KOPT-K1 (cell line): ENCODE results near the gene SNTG2.

ENCODE experiments used
- H3K27ac ChIP-seq: fragments of 200-600 bp; sonication (generic); 2 replicates; pipeline ENCODE4 v1.5.1; 2016; ENCODE audit warnings: antibody characterized with exemption, mild to moderate bottlenecking, low read depth, low read length; ENCODE audit not compliant: poor library complexity, severe bottlenecking
- H3K36me3 ChIP-seq: fragments of 200-600 bp; sonication (generic); 2 replicates; pipeline ENCODE4 v1.5.1; 2017; ENCODE audit warnings: antibody characterized with exemption, mild to moderate bottlenecking, low read length, moderate library complexity; ENCODE audit not compliant: insufficient read depth
- H3K9me3 ChIP-seq: fragments of 200-600 bp; sonication (generic); 2 replicates; pipeline ENCODE4 v1.5.1; 2017; ENCODE audit warnings: antibody characterized with exemption, low read length, mild to moderate bottlenecking; ENCODE audit not compliant: insufficient read depth, poor library complexity, severe bottlenecking

The SNTG2 gene

GRCh38 chr2:938181-939005 lies 12.3 kb upstream of the SNTG2 start:
- peaks cover 19% of the 10 kb centered on the region for H3K9me3 ChIP-seq
- no peak overlapping the region for H3K27ac ChIP-seq
- H3K36me3 ChIP-seq = no peaks in the 10 kb centered on the region

- Histone ChIP-seq H3K36me3 (no peaks in the 10 kb centered on the region), H3K9me3 (peaks cover 26% of the 10 kb centered on the region), H3K27ac (no peak overlapping the region)
Observed at GRCh38 chr2:939936-940601, 10.6 kb upstream of the SNTG2 start.

- no peak overlapping the region for H3K27ac ChIP-seq
- H3K9me3 ChIP-seq = peaks cover 16% of the 10 kb centered on the region
- H3K36me3 ChIP-seq = no peaks in the 10 kb centered on the region
Observed at GRCh38 chr2:941871-942270, 8.8 kb upstream of the SNTG2 start.

DNA sequence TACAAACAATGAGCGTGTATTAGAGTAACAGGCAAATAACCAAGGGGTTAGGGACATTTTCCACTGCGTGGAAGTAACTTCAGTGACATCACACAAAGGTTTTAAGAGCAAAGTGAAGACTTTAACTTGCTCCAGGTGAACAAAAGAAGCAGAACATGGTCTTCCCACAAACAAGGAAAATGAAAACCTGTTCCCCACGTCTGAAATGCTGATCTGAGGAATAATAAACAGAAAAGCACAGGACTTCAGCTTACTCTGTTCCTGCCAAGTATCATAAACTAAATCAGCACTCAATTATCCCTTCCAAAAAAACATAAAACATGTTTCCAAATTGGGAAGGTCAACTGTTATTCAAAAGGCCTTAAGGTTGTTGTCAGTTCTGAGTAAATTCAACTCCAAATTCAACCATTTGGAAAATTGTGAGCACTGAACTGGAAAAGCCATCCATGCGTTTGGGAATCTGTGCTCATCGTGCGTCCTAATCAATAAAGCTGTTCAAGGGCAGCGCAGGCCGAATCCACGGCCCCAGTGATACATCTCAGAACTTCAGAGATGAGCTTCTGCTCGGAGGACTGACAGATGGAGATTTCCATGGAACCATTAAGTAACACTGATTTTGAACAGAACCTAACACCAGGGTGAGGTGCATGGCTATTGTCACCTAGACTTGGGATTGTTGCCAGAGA lies 7.7 kb upstream of the SNTG2 start:
- Histone ChIP-seq H3K27ac (no peak overlapping the region), H3K9me3 (peaks cover 8% of the 10 kb centered on the region), H3K36me3 (no peaks in the 10 kb centered on the region)

DNA sequence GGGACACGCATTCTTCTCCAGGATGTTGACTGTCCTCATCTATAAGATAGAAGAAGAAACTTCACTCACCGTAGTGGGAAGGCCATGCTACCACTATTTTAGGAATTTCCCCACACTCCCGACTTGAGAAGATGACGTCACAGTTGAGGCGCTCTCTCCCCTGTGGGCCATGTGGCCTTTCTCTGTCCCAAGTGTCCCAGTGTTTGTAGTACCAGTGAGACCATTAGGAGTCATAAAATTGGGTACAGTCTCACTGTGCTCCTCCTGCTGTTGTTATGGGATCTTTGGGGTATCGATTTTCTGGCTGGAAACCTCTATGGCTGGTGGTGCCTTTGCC lies 7.2 kb upstream of the SNTG2 start:
- Histone ChIP-seq H3K27ac (no peak overlapping the region), H3K36me3 (no peaks in the 10 kb centered on the region), H3K9me3 (peaks cover 8% of the 10 kb centered on the region)

- H3K36me3 ChIP-seq = no peaks in the 10 kb centered on the region
- H3K9me3 ChIP-seq = peaks cover 8% of the 10 kb centered on the region
- no peak overlapping the region for H3K27ac ChIP-seq
Observed at GRCh38 chr2:943821-944220, 6.8 kb upstream of the SNTG2 start.

DNA sequence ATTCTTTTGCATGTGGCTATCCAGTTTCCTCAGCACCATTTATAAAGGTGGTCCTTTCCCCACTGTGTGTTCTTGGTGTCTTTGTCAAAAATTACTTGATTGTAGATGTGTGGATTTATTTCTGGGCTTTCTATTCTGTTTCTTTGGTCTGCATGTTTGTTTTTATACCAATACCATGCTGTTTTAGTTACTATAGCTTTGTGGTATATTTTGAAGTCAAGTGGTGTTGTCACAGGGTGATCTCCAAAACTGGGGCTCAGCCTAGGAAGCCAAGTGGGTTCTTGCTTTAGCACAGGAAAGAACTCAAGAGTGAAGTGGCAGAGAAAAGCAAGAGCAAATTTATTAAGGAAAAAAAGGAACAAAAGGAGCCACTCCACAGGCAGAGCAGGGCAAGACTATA lies 6.0 kb upstream of the SNTG2 start:
- no peaks in the 10 kb centered on the region for H3K36me3 ChIP-seq
- H3K27ac ChIP-seq = no peak overlapping the region
- H3K9me3 ChIP-seq = peaks cover 8% of the 10 kb centered on the region

GRCh38 chr2:945104-945503 lies 5.5 kb upstream of the SNTG2 start:
- H3K36me3 ChIP-seq = no peaks in the 10 kb centered on the region
- peaks cover 8% of the 10 kb centered on the region for H3K9me3 ChIP-seq
- H3K27ac ChIP-seq = peak overlapping the region; percentile 72

DNA sequence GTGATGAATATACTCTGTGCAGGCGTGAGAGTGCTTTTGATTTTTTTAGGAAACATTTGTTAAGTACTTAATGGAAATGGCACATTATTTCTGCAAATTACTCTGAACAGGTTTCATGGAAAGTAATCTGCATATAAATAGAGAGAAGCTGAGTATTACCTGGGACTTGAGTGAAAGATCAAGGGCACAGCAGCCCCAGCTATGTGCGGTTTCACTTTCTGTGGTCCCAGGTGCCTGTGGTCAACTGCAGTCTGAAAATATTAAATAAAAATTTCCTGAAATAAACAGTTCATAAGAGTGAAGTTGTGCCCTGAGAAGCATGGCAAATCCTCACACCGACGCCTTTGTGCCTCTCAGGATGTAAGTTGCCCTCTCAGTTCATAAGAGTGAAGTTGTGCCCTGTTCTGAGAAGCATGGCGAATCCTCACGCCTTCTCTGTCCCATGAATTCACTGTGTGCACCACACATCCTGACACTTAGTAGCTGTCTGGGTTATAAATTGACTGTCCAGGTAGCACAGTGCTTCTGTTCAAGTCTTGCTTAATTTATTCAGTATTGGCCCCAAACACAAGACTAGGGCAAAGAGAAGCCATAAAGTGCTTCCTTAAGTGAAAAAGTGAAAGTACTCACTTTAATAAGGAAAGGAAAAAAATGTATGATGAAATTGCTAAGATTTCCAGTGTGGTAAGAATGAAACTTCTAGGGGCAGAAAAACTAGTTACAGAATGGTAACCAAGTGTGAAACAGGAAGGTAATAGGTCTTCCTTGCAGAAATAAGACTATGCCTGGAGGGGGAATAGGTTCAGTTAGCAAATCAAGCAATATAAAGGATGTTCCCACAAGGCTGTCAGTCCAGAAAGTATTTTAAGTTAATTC lies 4.3 kb upstream of the SNTG2 start:
- H3K9me3 ChIP-seq = peaks cover 8% of the 10 kb centered on the region
- H3K36me3 ChIP-seq = no peaks in the 10 kb centered on the region
- peak overlapping the region; percentile 72 for H3K27ac ChIP-seq

- Histone ChIP-seq H3K27ac (peak overlapping the region; percentile 66), H3K9me3 (peaks cover 6% of the 10 kb centered on the region), H3K36me3 (no peaks in the 10 kb centered on the region)
Observed at GRCh38 chr2:949384-950079, 1.1 kb upstream of the SNTG2 start.

DNA sequence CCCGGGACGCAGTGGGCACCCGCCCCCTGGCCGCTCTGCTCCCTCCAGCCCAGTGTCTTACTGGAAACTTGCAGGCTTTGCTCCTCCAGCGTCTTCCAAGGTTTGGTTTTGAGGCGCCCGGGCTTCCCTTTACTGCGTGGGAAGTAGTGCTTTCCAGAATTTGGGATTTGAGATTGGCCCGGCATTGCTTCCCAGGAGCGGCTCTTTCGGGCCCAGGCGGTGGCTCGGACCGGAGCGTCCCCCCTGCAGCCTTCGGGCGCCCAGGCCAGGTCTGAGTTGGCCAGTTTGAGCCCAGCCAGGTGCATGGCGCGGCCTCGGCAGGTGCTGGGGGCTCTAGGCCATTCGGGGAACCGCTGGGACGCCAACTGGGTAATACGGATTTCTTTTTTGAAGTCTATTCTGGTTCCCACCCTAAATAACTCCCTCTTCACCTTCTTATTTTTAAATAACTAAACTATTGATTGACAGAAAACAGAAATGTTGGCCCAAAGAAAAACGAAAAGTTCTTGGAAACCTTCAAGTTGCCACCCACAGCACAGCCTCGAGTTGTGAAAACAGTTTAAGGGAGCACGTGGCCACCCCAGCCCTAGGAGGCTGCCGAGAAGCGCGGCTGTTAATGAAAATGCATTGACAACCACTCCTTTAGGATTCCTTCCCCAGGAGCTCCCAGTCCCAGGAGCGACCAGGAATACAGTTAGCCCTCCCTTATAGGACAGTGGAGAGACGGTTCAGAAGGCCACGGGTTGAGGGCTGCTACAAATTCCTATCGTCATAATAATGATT lies 766 bp downstream of the SNTG2 start:
- Histone ChIP-seq H3K36me3 (no peaks in the 10 kb centered on the region), H3K27ac (peak overlapping the region; percentile 66), H3K9me3 (no peaks in the 10 kb centered on the region)

DNA sequence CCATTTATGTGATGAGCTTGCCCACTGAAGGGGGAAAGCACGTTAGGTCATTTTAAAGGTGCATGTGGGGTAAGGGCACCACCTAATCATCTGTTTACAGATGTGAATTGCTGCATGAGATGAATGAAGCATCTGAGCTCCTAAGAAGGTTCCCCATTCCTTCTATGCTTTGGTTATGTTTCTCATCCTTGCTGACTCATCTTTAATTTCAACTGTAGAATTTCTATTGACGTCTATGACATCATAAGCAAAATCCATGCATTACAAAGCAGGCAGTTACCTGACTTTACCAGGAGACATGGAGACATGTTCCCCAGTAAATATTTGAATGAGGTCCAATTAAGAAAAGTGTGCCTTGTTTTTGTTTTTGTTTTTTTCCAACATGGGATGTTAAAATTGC lies 2.8 kb downstream of the SNTG2 start:
- Histone ChIP-seq H3K9me3 (no peaks in the 10 kb centered on the region), H3K27ac (no peak overlapping the region), H3K36me3 (no peaks in the 10 kb centered on the region)

GRCh38 chr2:953975-954686 lies 3.5 kb downstream of the SNTG2 start:
- Histone ChIP-seq H3K9me3 (no peaks in the 10 kb centered on the region), H3K36me3 (no peaks in the 10 kb centered on the region), H3K27ac (no peak overlapping the region)
